Right kidney (tissue), 9 donors: ENCODE measurements around the gene HMGA1.
A peak's percentile ranks its signal among the peaks of the same experiment; 100 is the strongest.

Experiments used
- DNase-seq: peaks from one replicate; pipeline ENCODE4 v3.0.0-alpha.2; 2016
- long read RNA-seq, 8 donors: transcript quantifications; one replicate each; lab custom pipeline, GENCODE V29; 2026

The HMGA1 gene, protein sequence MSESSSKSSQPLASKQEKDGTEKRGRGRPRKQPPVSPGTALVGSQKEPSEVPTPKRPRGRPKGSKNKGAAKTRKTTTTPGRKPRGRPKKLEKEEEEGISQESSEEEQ
- long read RNA-seq, donor 1, transcript HMGA1-204 (6 exons, 1,887 nt): minor isoform, 15 of 4,408 reads
- long read RNA-seq, donor 1, transcript HMGA1-201 (6 exons, 1,920 nt): major isoform, 31 of 4,408 reads
- long read RNA-seq, donor 1, partial matches to known transcripts: 4,145 of 4,408 reads
- long read RNA-seq, donor 1, other reads (novel, unspliced or antisense): 211 of 4,408 reads
- long read RNA-seq, donor 2, transcript HMGA1-201 (6 exons, 1,920 nt): major isoform, 26 of 41 reads
- long read RNA-seq, donor 2, transcript HMGA1-204 (6 exons, 1,887 nt): minor isoform, 11 of 41 reads
- long read RNA-seq, donor 2, partial matches to known transcripts: 0 of 41 reads
- long read RNA-seq, donor 2, other reads (novel, unspliced or antisense): 0 of 41 reads
- long read RNA-seq, donor 3, transcript HMGA1-201 (6 exons, 1,920 nt): major isoform, 24 of 28 reads
- long read RNA-seq, donor 3, partial matches to known transcripts: 0 of 28 reads
- long read RNA-seq, donor 3, other reads (novel, unspliced or antisense): 0 of 28 reads
- long read RNA-seq, donor 4, transcript HMGA1-204 (6 exons, 1,887 nt): minor isoform, 11 of 55 reads
- long read RNA-seq, donor 4, transcript HMGA1-201 (6 exons, 1,920 nt): major isoform, 31 of 55 reads
- long read RNA-seq, donor 4, transcript HMGA1-205 (5 exons, 2,159 nt): minor isoform, 6 of 55 reads
- long read RNA-seq, donor 4, partial matches to known transcripts: 5 of 55 reads
- long read RNA-seq, donor 4, other reads (novel, unspliced or antisense): 0 of 55 reads
- long read RNA-seq, donor 5, transcript HMGA1-205 (5 exons, 2,159 nt): minor isoform, 5 of 107 reads
- long read RNA-seq, donor 5, transcript HMGA1-204 (6 exons, 1,887 nt): minor isoform, 31 of 107 reads
- long read RNA-seq, donor 5, transcript HMGA1-201 (6 exons, 1,920 nt): major isoform, 62 of 107 reads
- long read RNA-seq, donor 5, partial matches to known transcripts: 5 of 107 reads
- long read RNA-seq, donor 5, other reads (novel, unspliced or antisense): 0 of 107 reads
- long read RNA-seq, donor 6, transcript HMGA1-201 (6 exons, 1,920 nt): major isoform, 53 of 256 reads
- long read RNA-seq, donor 6, transcript HMGA1-204 (6 exons, 1,887 nt): minor isoform, 27 of 256 reads
- long read RNA-seq, donor 6, transcript HMGA1-205 (5 exons, 2,159 nt): minor isoform, 16 of 256 reads
- long read RNA-seq, donor 6, partial matches to known transcripts: 159 of 256 reads
- long read RNA-seq, donor 6, other reads (novel, unspliced or antisense): 0 of 256 reads
- long read RNA-seq, donor 7, transcript HMGA1-204 (6 exons, 1,887 nt): minor isoform, 37 of 194 reads
- long read RNA-seq, donor 7, transcript HMGA1-205 (5 exons, 2,159 nt): minor isoform, 13 of 194 reads
- long read RNA-seq, donor 7, transcript HMGA1-206 (5 exons, 716 nt): minor isoform, 8 of 194 reads
- long read RNA-seq, donor 7, transcript HMGA1-201 (6 exons, 1,920 nt): major isoform, 97 of 194 reads
- long read RNA-seq, donor 7, partial matches to known transcripts: 34 of 194 reads
- long read RNA-seq, donor 7, other reads (novel, unspliced or antisense): 5 of 194 reads
- long read RNA-seq, donor 8, transcript HMGA1-201 (6 exons, 1,920 nt): major isoform, 40 of 70 reads
- long read RNA-seq, donor 8, transcript HMGA1-204 (6 exons, 1,887 nt): minor isoform, 12 of 70 reads
- long read RNA-seq, donor 8, transcript HMGA1-205 (5 exons, 2,159 nt): minor isoform, 5 of 70 reads
- long read RNA-seq, donor 8, partial matches to known transcripts: 5 of 70 reads
- long read RNA-seq, donor 8, other reads (novel, unspliced or antisense): 6 of 70 reads

DNA sequence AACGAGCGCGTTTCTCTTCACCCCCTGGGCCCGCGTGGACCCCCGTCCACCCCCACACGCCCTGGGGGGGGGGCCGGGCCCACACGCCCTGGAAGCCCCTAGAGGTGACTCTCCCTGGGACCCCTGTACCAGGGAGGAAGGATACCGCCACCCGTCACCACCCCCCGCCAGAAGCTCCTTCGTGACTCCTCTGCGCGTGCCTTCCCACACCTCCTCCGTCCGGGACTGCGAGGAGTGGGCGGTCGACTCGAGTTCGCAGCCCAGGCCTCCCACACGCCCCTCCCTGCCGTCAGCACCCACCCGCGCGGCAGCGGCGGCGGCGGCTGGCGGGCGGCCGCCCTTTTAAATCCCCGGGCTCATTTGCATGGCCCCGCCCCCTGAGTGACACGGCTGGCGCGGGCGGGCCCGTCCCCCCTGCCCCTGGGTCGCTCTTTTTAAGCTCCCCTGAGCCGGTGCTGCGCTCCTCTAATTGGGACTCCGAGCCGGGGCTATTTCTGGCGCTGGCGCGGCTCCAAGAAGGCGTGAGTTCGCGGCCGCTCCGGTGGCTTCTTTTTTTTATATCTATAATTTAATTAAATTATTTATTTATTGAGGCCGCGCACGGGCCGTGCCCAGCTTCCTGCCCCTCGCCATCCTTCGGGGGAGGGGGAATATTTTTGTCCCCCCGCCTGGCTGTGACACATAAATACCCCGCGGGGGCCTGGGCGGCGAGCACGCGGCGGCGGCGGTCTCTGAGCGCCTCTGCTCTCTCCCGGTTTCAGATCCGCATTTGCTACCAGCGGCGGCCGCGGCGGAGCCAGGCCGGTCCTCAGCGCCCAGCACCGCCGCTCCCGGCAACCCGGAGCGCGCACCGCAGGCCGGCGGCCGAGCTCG, at the start of gene HMGA1:
TSS of gene HMGA1 (plus strand) at position 431 of the 873 bp plus-strand sequence. CDS start 3,908 bp downstream, outside the sequence.
- DNase-seq: peak; percentile 84

DNA sequence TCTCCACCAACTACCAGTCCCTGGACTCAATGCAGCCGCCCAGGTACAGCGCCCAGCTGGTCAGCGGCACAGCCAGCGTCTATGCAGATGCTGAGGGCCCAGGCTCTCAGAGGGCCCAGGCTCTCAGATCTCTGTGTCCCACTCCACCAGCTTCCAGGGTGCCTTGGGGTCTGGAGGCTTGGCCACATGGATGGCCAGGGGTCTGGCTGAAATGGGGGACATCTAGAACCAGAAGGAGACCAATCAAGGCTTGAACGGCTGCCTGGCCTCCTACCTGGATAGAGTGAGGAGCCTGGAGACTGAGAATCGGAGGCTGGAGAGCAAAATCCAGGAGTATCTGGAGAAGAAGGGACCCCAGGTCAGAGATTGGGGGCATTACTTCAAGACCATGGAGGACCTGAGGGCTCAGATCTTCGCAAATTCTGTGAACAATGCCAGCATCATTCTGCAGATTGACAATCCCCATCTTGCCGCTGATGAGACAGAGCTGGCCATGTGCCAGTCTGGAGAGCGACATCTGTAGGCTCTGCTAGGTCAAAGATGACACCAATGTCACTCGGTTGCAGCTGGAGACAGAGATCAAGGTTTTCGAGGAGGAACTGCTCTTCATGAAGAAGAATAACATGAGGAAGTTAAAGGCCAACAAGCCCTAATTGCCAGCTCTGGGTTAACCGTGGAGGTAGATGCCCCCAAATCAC, 46.7 kb upstream of the HMGA1 start:
- no peak for DNase-seq

DNA sequence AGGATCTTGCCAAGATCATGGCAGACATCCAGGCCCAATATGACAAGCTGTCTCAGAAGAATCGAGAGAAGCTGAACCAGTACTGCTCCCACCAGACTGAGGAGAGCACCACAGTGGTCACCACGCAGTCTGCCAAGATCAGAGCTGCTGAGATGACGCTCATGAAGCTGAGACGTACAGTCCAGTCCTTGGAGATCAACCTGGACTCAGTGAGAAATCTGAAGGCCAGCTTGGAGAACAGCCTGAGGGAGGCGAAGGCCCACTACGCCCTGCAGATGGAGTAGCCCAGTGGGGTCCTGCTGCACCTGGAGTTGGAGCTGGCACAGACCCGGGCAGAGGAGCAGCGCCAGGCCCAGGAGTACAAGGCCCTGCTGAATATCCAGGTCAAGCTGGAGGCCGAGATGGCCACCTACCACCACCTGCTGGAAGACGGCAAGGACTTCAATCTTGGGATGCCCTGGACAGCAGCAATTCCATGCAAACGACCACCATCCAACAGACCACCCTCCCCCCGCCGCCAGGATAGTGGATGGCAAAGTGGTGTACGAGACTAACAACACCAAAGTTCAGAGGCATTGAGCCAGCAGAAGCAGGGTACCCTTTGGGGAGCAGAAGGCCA, 46.1 kb upstream of the HMGA1 start:
- no peak for DNase-seq

DNA sequence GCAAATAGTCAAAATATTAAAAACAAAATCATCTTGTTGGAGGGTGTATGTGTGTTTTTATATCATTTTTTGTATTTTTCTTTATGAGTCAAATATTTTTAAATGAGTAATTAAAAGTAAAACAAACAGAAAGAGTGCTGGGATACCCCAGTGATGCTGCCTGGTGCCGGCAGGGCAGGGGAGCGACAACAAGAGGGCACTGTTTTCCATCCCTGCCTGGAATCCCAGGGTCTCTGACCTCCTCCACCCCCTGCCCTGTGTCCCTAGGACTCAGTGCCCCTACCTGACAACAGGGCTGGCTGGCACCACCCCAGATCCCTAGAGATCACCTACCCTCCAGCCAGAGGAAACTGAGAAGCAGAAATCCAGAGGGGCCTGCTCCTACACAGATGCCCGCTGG, 41.9 kb upstream of the HMGA1 start:
- DNase-seq: no peak

DNA sequence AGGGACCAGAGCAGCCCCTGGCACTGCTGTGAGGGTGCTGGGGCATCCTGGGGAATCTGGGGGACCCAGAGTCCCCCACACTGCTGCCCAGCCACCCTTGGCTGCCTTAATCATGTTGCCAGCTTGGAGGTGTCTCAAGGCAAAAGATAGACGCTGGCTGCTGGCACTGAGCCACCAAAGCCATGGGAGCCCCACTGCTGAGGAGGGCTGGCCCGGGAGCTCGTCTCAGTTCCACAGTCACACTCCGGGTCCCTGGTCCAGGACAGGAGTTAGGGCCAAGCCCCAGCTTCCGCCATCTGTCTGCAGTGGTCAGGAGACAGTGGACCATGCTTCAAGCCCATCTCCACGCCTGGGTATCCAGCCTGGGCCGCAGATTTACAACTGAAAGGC, 41.0 kb upstream of the HMGA1 start:
- DNase-seq: no peak

DNA sequence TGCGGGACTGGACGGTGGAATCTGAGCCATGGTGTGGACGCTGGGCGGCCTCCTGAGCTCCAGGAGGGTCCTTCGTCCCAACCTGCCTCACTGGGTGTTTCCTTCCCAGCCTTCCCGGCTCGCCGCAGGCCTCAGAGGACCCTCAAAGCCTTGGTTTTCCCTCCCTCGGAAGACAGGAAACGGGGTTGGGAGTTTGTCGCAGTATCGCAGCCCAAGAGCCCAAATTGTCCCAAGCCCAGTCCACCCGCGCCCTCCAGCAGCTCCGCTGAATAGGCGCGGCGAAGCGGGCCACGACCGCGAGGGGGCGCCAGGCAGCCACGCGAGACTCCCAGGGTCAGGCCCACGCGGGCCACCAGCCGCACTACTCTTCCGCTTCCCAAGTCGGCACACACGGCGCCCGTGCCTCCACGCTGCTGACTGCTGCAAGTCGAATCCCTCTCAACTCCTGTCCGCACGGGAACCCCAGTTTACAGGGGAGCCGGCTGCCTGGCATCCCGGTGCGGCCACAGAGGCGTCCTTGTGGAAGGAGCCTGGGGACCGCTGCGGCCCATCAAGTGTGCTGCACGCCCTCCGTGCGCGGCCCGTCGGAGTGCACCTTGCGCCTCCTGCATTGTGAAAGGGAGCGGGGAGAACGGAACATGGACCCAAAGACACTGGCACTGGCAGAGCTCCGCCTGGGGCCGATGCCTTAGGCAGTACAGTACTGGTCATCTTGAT, 40.4 kb upstream of the HMGA1 start:
- DNase-seq: peak; percentile 86

DNA sequence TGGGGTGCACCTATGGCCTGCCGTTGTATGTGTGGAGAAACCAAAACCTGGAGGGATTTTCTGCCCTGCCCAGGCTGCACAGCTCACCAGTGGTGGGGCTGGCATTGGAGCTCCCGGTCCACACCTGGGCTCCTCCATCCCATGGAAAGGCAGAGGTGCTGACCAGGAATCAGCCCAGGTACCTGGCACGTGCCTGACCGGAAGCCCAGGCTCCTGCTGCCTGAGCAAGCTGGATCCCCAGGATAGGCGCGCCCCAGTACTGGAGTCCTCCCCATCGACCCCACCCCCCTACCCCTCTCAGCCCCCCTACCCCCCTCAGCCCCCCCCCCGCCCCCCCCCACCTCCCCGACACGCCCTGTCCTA, 39.9 kb upstream of the HMGA1 start:
- DNase-seq: no peak

DNA sequence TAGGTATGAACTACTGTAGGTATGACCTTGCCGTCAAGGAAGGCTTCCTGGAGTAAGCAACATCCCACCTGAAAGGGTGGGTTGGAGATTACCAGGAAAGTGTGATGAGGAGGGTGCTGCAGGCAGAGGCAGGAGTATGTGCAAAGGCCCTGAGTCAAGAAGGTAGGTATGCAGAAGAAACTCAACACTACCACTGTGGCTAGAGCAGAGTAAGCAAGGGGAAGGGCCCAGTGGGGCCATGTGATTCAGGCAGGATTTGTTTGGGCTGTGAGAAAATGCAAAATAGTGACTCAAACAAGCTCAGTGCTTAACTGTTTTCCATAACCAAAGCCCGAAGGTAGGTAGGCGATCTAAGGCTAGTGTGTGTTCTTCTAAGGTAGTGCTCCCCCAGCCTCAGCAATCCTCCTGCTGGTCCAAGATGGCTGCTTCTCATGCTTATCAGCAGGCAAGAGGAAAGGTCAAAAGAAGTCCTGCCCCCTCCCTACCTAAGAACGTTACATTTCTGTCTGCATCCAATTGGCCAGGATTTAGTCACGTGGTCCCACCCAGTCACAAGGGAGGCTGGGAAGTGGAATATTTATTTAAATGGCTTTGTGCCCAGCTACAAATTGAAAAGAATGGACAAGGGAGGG, 36.2 kb upstream of the HMGA1 start:
- DNase-seq: no peak

DNA sequence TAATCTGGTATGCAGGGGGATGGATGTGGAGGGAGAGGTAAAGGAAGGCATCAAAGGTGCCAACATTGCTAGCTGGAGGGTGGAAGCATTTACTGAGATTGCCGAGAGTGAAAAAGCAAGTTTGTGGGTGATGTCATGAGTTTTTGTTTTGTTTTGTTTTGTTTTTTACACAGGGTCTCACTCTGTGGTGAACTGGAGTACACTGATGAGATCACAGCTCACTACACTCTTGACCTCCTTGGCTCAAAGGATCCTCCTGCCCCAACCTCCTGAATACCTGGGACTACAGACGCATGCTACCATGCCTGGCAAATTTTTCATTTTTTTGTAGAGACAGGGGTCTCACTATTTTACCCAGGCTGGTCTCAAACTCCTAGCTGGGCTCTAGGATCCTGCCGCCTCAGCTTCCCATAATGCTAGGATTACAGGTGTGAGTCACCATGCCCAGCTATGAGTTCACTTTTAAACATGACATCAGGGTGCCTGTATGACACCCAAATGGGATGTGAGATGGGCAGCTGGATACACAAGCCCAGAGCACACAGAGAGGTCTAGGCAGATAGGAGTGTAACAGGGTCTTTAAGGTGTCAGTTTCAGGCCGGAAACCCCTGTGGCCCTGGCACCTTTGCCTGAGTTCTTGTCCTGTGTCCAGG, 35.1 kb upstream of the HMGA1 start:
- DNase-seq: no peak

DNA sequence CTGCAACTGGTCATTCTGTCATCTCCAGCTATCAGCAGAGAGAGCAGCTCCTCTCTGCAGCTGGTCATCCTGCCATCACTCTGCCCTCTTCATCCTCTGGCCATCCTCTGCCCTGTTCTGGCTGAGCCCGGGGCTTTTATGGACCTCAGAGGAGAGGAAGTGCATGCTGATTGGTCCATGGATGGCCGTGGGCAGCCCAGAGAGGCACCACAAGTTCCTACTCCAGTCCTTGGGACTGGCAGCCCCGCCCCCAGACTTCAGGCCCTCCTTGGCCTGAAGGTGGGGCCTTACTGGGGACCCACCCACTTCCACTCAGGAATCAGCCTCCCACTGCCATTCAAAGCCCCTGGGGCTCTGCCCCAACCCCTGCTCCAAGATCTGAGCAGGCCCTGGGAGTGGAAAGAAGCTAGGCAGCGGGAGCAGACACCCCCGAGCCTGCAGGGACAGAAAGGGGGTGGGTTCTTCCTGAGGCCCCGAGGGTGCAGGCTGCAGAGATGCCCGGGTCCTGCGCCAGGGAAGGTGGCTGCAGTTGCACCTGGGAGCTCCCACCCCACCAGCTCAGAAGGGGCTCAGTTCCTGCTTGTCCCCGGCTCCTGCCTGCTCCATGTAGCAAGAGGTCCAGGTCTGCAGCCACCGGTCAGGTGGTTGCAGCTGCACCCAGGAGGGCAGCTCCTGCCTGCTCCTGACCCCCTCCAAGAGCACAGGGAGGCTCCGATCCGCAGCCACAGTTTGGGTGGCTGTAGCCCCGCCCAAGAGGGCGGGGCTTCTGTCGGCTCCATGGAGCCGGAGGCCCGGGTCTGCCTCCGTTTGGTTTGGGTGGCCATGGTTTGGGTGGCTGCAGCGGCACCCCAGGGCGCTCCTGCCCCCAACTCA, 34.1 kb upstream of the HMGA1 start:
- no peak for DNase-seq

DNA sequence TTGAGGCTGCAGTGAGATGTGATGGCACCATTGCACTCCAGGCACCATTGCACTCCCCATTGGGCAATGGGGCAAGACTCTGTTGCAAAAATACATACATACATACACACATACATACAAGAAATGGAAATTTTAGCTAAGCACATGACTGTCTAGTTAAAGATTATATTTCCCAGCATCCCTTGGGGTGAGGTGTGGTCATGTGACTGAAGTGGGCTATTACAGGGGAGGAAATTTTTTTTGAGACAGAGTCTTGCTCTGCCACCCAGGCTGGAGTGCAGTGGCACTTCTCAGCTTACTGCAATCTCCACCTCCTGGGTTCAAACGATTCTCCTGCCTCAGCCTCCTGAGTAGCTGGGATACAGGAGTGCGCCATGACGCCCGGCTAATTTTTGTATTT, 32.0 kb upstream of the HMGA1 start:
- DNase-seq: no peak

DNA sequence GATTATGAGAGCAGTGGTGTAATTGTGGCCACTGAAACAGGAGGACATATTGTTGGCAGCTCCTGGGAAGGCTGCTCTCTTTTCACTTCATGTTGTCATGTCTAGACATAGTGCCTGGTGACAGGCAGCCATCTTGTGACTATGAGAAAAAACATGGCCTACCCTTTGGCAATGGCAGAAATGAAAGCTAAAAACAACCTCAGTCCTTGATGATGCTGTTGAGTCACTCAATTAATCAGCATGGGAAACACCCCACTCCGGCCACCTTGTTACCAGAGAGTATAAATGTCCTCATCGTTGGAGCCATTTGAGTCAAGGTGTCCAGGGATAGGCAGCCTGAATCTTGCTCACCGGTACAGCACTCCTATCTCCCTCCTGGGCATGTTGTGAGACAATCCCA, 31.2 kb upstream of the HMGA1 start:
- no peak for DNase-seq

DNA sequence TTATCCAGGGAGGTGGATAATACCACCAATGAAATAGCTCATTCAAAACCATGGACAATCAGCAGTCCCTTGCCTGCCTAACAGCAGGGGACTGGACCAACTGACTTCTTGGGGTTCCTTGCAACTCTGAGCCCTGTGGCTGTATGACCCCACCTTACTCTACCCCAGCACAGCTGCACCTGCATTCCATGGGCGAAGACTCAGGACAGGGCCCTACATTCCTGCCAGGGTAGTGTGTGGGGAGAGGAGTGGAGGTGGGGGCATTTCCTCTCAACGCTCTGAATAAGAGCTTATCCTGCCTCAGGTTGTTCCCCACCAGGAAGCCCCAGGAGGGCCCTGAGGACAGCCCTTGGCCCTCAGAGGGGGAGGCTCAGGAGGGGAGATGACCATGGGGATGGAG, 30.8 kb upstream of the HMGA1 start:
- no peak for DNase-seq

DNA sequence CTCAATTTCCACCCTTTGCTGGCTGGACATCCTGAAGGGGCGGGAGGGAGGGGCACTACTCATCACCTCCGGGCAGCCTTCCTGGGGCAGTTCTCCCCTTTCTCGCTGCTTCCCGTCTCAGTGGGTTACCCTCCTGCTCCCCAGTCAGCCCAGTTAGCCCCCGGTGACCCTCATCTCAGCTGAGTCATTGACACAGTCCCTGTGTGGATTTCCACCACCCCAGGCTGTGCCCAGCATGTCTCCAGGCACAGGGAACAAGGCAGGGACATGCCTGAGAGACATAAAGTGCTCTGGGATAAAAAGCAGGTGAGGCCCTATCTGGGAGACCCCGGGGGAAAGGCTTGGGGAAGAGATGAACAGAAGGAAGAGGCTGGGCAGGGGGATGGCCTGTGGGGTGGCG, 29.9 kb upstream of the HMGA1 start:
- DNase-seq: no peak

DNA sequence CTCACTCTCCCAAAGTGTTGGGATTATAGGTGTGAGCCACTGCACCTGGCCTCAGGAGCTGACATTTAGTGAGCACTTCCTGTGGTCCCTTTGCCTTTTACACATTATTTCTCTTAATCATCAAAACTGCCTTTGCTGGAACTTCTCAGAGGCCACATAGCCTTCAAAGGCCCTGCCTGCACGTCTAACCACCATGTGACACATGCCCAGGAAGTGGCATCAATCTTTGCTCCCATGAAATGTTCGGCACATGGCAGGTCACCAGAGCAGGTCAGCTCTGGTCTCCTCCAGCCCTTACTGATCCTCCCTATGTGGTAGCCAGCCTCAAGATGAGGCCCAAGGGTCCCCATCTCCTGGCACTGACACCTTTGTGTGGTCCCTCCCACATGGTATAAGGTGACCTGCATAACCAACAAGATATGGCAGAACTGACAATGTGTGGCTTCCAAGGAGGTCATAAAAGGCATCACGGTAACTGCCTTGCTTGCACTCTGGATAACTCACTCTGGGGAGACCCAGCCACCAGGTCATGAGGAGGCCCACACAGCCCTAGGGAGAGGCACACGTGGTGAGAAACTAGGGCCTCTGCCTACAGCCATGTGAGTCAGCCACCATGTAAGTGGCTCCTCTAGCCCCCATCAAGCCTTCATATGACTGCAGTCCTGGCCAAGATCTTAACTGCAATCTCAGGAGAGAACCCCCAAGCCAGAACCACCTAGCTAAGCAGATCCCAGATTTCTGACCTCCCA, 28.8 kb upstream of the HMGA1 start:
- no peak for DNase-seq

DNA sequence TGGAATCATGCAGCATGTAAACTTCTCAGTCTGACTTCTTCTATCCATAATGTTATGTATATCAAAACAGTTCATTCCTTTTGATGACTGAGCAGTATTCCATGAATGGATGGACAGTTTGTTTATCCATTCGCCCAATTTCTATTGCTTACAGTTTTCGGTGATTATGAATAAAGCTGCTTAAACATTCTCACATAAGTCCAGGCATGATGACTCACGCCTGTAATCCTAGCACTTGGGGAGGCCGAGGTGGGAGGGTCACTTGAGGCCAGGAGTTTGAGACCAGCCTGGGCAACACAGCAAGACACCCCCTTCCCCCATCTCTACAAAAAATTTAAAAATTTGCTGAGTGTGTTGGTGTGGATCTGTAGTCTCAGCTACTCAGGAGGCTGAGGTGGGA, 22.9 kb upstream of the HMGA1 start:
- DNase-seq: no peak
